ENCODE measurements around the gene FBLN5.

DNA sequence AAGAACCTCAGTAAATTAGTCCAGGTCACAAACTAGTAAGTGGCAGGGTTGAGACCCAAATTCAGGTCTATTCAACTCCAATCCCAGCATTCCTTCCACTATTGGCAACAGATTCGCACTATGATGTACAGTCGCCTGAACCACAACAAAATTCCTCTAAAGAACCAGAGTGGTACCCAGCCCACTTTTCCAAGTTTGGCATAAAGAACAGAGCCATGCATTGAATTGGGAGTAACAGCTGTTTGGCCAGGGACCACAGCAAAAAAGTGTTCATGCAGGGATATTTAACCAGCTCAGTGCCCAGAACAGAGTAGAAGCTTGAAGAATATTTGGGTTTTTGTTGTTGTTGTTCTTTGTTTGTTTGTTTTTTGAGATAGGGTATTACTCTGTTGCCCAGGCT, 89.9 kb downstream of the FBLN5 start:
- no peak for TF ChIP-seq POLR2A (IDR thresholded peaks at IDR 0.05)
- TF ChIP-seq, protein P1, sequence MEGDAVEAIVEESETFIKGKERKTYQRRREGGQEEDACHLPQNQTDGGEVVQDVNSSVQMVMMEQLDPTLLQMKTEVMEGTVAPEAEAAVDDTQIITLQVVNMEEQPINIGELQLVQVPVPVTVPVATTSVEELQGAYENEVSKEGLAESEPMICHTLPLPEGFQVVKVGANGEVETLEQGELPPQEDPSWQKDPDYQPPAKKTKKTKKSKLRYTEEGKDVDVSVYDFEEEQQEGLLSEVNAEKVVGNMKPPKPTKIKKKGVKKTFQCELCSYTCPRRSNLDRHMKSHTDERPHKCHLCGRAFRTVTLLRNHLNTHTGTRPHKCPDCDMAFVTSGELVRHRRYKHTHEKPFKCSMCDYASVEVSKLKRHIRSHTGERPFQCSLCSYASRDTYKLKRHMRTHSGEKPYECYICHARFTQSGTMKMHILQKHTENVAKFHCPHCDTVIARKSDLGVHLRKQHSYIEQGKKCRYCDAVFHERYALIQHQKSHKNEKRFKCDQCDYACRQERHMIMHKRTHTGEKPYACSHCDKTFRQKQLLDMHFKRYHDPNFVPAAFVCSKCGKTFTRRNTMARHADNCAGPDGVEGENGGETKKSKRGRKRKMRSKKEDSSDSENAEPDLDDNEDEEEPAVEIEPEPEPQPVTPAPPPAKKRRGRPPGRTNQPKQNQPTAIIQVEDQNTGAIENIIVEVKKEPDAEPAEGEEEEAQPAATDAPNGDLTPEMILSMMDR (IDR thresholded peaks at IDR 0.05): no peak

Measured in right lobe of liver (tissue), 4 donors.